GM10248 (cell line): Measurements from ENCODE around the gene ENTPD6.
"Not testable (repeated sequence)": the region's sequence is repeated elsewhere in the genome, so short reads cannot be mapped to it uniquely, and the experiment has no call there.

Experiments used
- CTCF ChIA-PET: fragments of 300-600 bp; sonication (Branson Sonifier 250); formaldehyde crosslinking; extraction: SDS; loops from one replicate; lab custom pipeline; 2021; ENCODE audit warnings: antibody characterized with exemption; lab: Yijun Ruan, JAX
- POLR2A ChIA-PET: fragments of 350-650 bp; sonication (Branson Sonifier 250); formaldehyde crosslinking; extraction: SDS; loops from one replicate; lab custom pipeline; 2020; ENCODE audit warnings: antibody characterized with exemption; lab: Yijun Ruan, JAX
- DNase-seq: peaks from one replicate; pipeline ENCODE4 v3.0.0; 2012; ENCODE audit errors: extremely low spot score
- CTCF ChIP-seq: IDR thresholded peaks from 2 replicates; pipeline ENCODE4 v1.5.1; 2012; ENCODE audit warnings: mild to moderate bottlenecking, low read depth; ENCODE audit errors: extremely low read depth, missing control alignments, control extremely low read depth

The ENTPD6 gene

GRCh38 chr20:25227317-25227831 is 31.9 kb downstream of the ENTPD6 start:
- ChIA-PET CTCF (no interaction called here), POLR2A (no interaction called here)
- TF ChIP-seq CTCF: no peak
- no peak for DNase-seq

GRCh38 chr20:25229486-25230165 is 34.1 kb downstream of the ENTPD6 start:
- no peak for TF ChIP-seq CTCF
- CTCF ChIA-PET: interaction anchor here (0.7 kb wide), 1 partner anchor 18 kb away, joined by 3 read pairs; no protein-coding TSS in a partner anchor
- POLR2A ChIA-PET: no interaction called here
- no peak for DNase-seq

- ChIA-PET POLR2A (no interaction called here), CTCF (interaction anchor here (0.7 kb wide), 1 partner anchor 17 kb away, joined by 3 read pairs; no protein-coding TSS in a partner anchor)
- TF ChIP-seq CTCF: no peak
- DNase-seq: no peak
These were observed 34.8 kb downstream of the ENTPD6 start for GRCh38 chr20:25230166-25230831.

- ChIA-PET POLR2A (interaction anchor here (0.7 kb wide), 1 partner anchor 55 kb away, joined by 4 read pairs; no protein-coding TSS in a partner anchor), CTCF (interaction anchor here (2.6 kb wide), 1 partner anchor 14 kb away, joined by 9 read pairs; the partner anchor contains the start of gene PYGB)
- TF ChIP-seq CTCF: no peak
- no peak for DNase-seq
These were observed 37.7 kb downstream of the ENTPD6 start for GRCh38 chr20:25233016-25233772.

GRCh38 chr20:25234009-25234849 is 38.7 kb downstream of the ENTPD6 start:
- CTCF ChIA-PET: interaction anchor here (2.6 kb wide), 1 partner anchor 13 kb away, joined by 9 read pairs; the partner anchor contains the start of gene PYGB
- POLR2A ChIA-PET, DNase-seq: not testable (repeated sequence)

GRCh38 chr20:25236450-25237304 is 41.2 kb downstream of the ENTPD6 start:
- ChIA-PET CTCF (interaction anchor here (1.3 to 1.7 kb wide), 2 partner anchors 11 to 14 kb away, joined by 5 to 6 read pairs; partner anchors contain the start of gene PYGB), POLR2A (no interaction called here)
- TF ChIP-seq CTCF: no peak
- no peak for DNase-seq
